Coronary artery (tissue), 2 donors: ENCODE measurements around the gene TOM1L2.

Source experiments
- DNase-seq: peaks from one replicate; pipeline ENCODE4 v3.0.0-alpha.2; 2017; ENCODE audit warnings: low spot score
- H3K27ac ChIP-seq, 2 donors: fragments of 200-600 bp; sonication (generic); one replicate each; pipeline ENCODE4 v1.5.1; 2016 to 2019
- H3K4me3 ChIP-seq: fragments of 200-600 bp; sonication (generic); 2 replicates; pipeline ENCODE4 v1.5.1; 2016; ENCODE audit warnings: mild to moderate bottlenecking, moderate library complexity
- CTCF ChIP-seq: fragments of 200-600 bp; sonication (generic); IDR thresholded peaks from one replicate; pipeline ENCODE4 v1.5.1; 2019; ENCODE audit warnings: antibody characterized with exemption

Gene TOM1L2

DNA sequence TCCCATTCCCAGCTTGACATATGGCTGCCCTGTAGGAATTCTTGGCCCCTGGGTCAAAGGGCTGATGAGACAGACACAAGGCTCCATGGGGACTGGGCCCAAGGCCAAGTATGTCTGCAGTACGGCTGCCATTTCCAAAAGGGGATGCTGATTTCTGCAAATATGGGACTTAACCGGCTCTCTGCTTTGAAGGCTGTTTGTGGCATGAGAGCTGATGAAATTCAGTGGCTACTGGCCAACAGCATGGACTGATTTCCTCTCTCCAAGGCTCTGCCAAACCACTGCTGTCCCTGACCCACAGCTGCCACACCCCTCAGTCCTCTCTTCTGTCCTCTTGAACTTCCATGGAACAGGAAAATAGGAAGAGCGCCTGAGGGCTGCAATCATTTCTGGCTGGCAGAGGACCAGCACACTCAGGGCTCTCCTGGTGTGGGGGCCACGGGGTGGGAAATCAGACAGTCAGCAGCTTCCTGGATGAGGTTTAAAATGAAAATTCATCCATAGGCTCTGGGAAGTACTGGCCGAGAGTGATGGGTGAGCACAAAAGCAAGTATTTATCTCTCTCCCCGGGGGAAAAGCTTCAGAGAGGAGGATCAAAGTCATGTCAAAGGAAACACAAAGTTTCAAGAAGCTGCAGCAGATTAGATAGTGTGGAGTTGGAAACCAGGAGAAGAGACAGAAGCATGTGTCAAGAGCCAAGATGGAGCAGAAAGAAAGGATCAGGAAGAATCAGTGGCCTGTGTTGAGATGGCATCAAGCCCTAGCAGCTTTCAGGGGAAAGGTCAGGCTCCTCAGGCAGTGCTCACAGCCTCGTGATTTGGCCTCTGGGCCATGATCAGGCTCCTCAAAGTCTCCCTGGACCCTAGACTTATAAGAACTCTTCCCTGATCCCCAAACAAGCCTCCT, 71.3 kb downstream of the TOM1L2 start:
- TF ChIP-seq CTCF = no peak
- DNase-seq = peak; percentile 88
- peak overlapping the region; percentile 19 for H3K4me3 ChIP-seq
- peak overlapping the region; percentile 11 to 73 for H3K27ac ChIP-seq

DNA sequence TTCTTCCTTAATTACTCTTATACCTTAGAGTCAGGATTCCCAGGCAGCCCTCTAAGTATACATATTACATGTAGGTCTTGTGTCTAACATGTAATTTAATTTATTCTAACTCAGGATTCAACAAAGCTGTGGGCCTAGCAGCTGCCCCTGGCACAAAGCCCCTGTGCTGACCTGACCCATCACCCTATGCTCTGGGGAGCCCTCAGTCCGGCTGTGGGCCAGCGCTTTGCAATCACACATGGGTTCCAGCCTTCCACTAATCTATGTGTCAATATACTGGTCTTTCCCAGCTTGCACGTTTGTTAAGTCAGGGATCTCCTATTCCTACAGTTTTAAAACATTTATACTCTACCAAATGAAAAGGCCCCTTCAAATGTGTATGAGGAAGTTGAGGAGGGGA, 72.7 kb downstream of the TOM1L2 start:
- H3K4me3 ChIP-seq = no peak overlapping the region
- no peak overlapping the region for H3K27ac ChIP-seq
- TF ChIP-seq CTCF = no peak
- no peak for DNase-seq

DNA sequence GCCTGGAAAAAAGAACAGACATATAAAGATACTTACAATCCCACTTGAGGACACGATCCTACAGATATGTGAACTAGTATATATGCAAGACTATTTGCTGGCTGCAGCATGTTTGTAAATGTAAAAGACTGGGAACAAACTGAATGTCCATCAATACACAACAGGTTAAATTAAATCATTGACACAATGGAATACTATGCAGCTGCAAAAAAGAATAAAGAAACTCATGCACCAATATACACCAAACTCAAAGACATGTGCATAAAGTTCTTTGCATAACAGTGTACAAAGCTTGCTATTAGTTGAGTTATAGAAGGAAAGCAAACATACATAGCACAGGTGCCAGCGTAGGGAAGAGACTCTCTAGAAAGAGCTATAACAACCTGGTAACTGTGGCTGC, 73.5 kb downstream of the TOM1L2 start:
- H3K27ac ChIP-seq = no peak overlapping the region

GRCh38 chr17:17897442-17897841, 74.8 kb downstream of the TOM1L2 start:
- Histone ChIP-seq H3K4me3 (no peak overlapping the region), H3K27ac (no peak overlapping the region)
- no peak for TF ChIP-seq CTCF
- DNase-seq = no peak

More for the DNA sequence above, 73.5 kb downstream of the TOM1L2 start:
- H3K4me3 ChIP-seq = no peak overlapping the region
- no peak for TF ChIP-seq CTCF
- no peak for DNase-seq

DNA sequence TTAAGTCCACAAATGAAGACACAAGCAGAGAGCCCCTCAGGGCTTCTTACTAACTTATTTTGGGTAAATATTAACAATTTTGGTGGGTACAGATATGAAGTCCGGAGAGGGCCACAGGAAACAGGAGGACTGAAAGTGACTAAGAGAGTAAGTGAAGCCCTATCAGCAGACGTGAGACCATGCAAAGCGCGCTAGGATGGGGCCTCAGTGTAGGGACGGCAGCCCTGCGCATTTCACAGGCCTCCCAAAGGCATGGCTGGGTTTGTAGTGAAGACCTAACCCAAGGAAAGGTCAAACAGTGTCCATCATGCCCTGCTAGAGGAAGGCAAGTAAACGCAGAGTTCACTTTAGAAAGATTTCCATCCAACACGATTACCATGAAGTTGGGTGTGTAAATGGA, 75.5 kb downstream of the TOM1L2 start:
- H3K4me3 ChIP-seq = no peak overlapping the region
- no peak for TF ChIP-seq CTCF
- no peak for DNase-seq
- H3K27ac ChIP-seq = no peak overlapping the region

GRCh38 chr17:17893801-17894644, 78.2 kb downstream of the TOM1L2 start:
- no peak for TF ChIP-seq CTCF
- no peak overlapping the region for H3K27ac ChIP-seq
- H3K4me3 ChIP-seq = no peak overlapping the region
- DNase-seq = no peak
